ENCODE data around the gene SERPINB6. TPM values are rescaled to one million over a fixed set of nuclear protein-coding genes. Genes with fewer than 3 reads are reported as not detected.
"Not testable (repeated sequence)": the region's sequence is repeated elsewhere in the genome, so short reads cannot be mapped to it uniquely, and the experiment has no call there.

The SERPINB6 gene
- total RNA-seq, 1 experiment from 2014 or later = 39.0 TPM

- H2BK20ac ChIP-seq (ENCODE audit: low read depth, low read length, poor library complexity, severe bottlenecking); H2BK5ac ChIP-seq (ENCODE audit: insufficient read length, low read length); H3K23ac ChIP-seq (ENCODE audit: insufficient read length, low read depth, low read length); H2AK5ac ChIP-seq (ENCODE audit: insufficient read length, low read length); H3K27ac ChIP-seq (ENCODE audit: insufficient read length, low read depth, low read length); H3K4ac ChIP-seq (ENCODE audit: low read depth, low read length); H3K36me3 Mint-ChIP-seq (ENCODE audit: insufficient read depth in 1 of 3, low read depth in 3 of 3); H3K14ac ChIP-seq (ENCODE audit: insufficient read depth, low read length); H3K9ac ChIP-seq (ENCODE audit: extremely low read depth, insufficient read length, low read length); H3K56ac ChIP-seq (ENCODE audit: insufficient read length, low read depth, low read length); H3K27ac Mint-ChIP-seq; H2BK15ac ChIP-seq (ENCODE audit: low read depth, low read length); H3K27me3 ChIP-seq (ENCODE audit: insufficient read depth, low read length); H2BK120ac ChIP-seq (ENCODE audit: low read depth, low read length, poor library complexity, severe bottlenecking); H4K5ac ChIP-seq (ENCODE audit: insufficient read length, low read depth, low read length); DNase-seq; H3K18ac ChIP-seq (ENCODE audit: insufficient read length, low read depth, low read length); H4K8ac ChIP-seq (replicated peaks; ENCODE audit: insufficient read length, low read depth, low read length); H3K27me3 Mint-ChIP-seq (ENCODE audit: low read depth); H3K79me1 ChIP-seq (ENCODE audit: insufficient read depth, low read depth, low read length, poor library complexity, severe bottlenecking); H3K9me3 ChIP-seq (ENCODE audit: control insufficient read depth, low read depth, low read length); H3K4me2 ChIP-seq (ENCODE audit: insufficient read depth, insufficient read length, low read length); H3K9me3 Mint-ChIP-seq; H4K20me1 ChIP-seq (ENCODE audit: control insufficient read depth, insufficient read depth, insufficient read length); H4K91ac ChIP-seq (ENCODE audit: insufficient read length, low read depth, low read length); H3T11ph ChIP-seq (ENCODE audit: low read length); H3K79me2 ChIP-seq (ENCODE audit: insufficient read depth, low read length); H2BK12ac ChIP-seq (ENCODE audit: insufficient read length, low read depth, low read length); H3K4me1 ChIP-seq (ENCODE audit: insufficient read depth, low read length); H3K23me2 ChIP-seq (ENCODE audit: insufficient read length, low read depth, low read length, poor library complexity, severe bottlenecking); H2AFZ ChIP-seq (ENCODE audit: low read length): not testable (repeated sequence)
- Mint-ChIP-seq H3K4me1 (peaks cover 23 to 32% of the 10 kb centered on the region in 2 experiments), H3K4me3 (peak overlapping the region; percentile 69 to 81; a peak in 2 of 5 replicates)
- no CpG with 5 or more reads among the region's 5 CpGs for WGBS (ENCODE audit: extremely low coverage, insufficient read length, low lambda C conversion rate)
Measured at GRCh38 chr6:2972685-2973084, 1.3 kb upstream of the SERPINB6 start.

GRCh38 chr6:2972219-2972487, 786 bp upstream of the SERPINB6 start:
- not testable (repeated sequence) for H3K56ac ChIP-seq (ENCODE audit: insufficient read length, low read depth, low read length); H3K27ac Mint-ChIP-seq; H3K14ac ChIP-seq (ENCODE audit: insufficient read depth, low read length); H3K9ac ChIP-seq (ENCODE audit: extremely low read depth, insufficient read length, low read length); H3K9me3 Mint-ChIP-seq; H2BK12ac ChIP-seq (ENCODE audit: insufficient read length, low read depth, low read length); H3K4me2 ChIP-seq (ENCODE audit: insufficient read depth, insufficient read length, low read length); H3K79me1 ChIP-seq (ENCODE audit: insufficient read depth, low read depth, low read length, poor library complexity, severe bottlenecking); DNase-seq; H4K8ac ChIP-seq (replicated peaks; ENCODE audit: insufficient read length, low read depth, low read length); H2BK5ac ChIP-seq (ENCODE audit: insufficient read length, low read length); H2BK120ac ChIP-seq (ENCODE audit: low read depth, low read length, poor library complexity, severe bottlenecking); H4K5ac ChIP-seq (ENCODE audit: insufficient read length, low read depth, low read length); H3K23me2 ChIP-seq (ENCODE audit: insufficient read length, low read depth, low read length, poor library complexity, severe bottlenecking); H3K27ac ChIP-seq (ENCODE audit: insufficient read length, low read depth, low read length); H3K23ac ChIP-seq (ENCODE audit: insufficient read length, low read depth, low read length); H4K20me1 ChIP-seq (ENCODE audit: control insufficient read depth, insufficient read depth, insufficient read length); H3K27me3 Mint-ChIP-seq (ENCODE audit: low read depth); H3K36me3 Mint-ChIP-seq (ENCODE audit: insufficient read depth in 1 of 3, low read depth in 3 of 3); H2BK20ac ChIP-seq (ENCODE audit: low read depth, low read length, poor library complexity, severe bottlenecking); H3K79me2 ChIP-seq (ENCODE audit: insufficient read depth, low read length); H3K9me3 ChIP-seq (ENCODE audit: control insufficient read depth, low read depth, low read length); H3K4ac ChIP-seq (ENCODE audit: low read depth, low read length); H3T11ph ChIP-seq (ENCODE audit: low read length); H3K27me3 ChIP-seq (ENCODE audit: insufficient read depth, low read length); H2BK15ac ChIP-seq (ENCODE audit: low read depth, low read length); H4K91ac ChIP-seq (ENCODE audit: insufficient read length, low read depth, low read length); H3K18ac ChIP-seq (ENCODE audit: insufficient read length, low read depth, low read length); H2AK5ac ChIP-seq (ENCODE audit: insufficient read length, low read length); H2AFZ ChIP-seq (ENCODE audit: low read length); H3K4me1 ChIP-seq (ENCODE audit: insufficient read depth, low read length)
- H3K4me3 Mint-ChIP-seq = peak overlapping the region; percentile 69 to 81
- H3K4me1 Mint-ChIP-seq = peaks cover 18 to 26% of the 10 kb centered on the region in 2 experiments
- no CpG with 5 or more reads among the region's 1 CpG for WGBS (ENCODE audit: extremely low coverage, insufficient read length, low lambda C conversion rate)

All from H9 (cell line).